SKM-1 (cell line): ENCODE data around the gene GOLGA6L1.
"Not testable (repeated sequence)": the region's sequence is repeated elsewhere in the genome, so short reads cannot be mapped to it uniquely, and the experiment has no call there.

ENCODE experiments used
- DNase-seq: peaks from one replicate; lab custom pipeline; 2025; ENCODE audit not compliant: unreplicated experiment; lab: John Stamatoyannopoulos, UW

Gene GOLGA6L1, protein sequence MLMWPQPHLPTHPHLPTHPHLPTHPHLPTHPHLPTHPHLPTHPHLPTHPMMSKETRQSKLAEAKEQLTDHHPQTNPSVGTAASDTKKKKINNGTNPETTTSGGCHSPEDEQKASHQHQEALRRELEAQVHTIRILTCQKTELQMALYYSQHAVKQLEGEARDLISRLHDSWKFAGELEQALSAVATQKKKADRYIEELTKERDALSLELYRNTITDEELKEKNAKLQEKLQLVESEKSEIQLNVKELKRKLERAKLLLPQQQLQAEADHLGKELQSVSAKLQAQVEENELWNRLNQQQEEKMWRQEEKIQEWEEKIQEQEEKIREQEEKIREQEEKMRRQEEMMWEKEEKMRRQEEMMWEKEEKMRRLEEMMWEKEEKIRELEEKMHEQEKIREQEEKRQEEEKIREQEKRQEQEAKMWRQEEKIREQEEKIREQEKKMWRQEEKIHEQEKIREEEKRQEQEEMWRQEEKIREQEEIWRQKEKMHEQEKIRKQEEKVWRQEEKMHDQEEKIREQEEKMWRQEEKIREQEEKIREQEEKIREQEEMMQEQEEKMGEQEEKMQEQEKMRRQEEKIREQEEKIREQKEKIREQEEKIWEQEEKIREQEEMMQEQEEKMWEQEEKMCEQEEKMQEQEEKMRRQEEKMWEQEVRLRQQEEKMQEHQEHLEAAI

DNA sequence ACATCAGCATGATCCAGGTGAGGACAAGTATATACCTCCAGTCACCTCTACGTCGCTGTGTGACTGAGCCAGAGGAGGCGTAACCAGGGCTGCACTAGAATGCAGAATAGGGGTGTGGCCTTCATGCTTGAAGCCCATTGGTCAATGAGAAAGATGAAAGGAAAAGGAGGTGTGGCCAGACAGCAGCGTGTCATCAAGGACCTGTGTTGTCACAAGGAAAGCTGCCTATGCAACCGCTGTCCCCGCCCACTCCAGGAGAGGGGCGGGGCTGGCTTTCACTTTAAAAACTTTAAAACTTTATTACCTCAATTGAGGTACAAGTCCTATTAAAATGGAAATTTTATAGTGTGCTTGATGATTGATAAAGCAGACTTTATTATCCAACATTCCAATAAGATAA, at the start of gene GOLGA6L1:
GOLGA6L1 (minus strand) TSS at position 101 of the 400 bp plus-strand sequence; CDS start at position 10, 91 bp downstream.
- not testable (repeated sequence) for DNase-seq

- DNase-seq: not testable (repeated sequence)
Measured at GRCh38 chr15:23181201-23181600, 44.6 kb upstream of the GOLGA6L1 start.

DNA sequence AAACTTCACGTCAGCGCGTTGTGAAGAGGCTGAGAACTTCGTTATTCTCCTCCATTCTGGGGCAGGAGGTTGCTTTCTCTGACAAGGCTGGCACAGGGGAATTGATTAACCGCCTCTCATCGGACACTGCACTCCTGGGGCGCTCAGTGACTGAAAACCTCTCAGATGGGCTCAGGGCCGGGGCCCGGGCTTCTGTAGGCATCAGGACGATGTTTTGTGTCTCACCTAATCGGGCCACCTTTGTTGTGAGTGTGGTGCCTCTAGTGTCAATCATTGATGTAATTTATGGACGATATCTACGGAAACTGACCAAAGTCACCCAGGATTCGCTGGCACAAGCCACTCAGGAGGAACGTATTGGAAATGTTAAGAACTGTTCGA, 43.9 kb upstream of the GOLGA6L1 start:
- DNase-seq: not testable (repeated sequence)

DNA sequence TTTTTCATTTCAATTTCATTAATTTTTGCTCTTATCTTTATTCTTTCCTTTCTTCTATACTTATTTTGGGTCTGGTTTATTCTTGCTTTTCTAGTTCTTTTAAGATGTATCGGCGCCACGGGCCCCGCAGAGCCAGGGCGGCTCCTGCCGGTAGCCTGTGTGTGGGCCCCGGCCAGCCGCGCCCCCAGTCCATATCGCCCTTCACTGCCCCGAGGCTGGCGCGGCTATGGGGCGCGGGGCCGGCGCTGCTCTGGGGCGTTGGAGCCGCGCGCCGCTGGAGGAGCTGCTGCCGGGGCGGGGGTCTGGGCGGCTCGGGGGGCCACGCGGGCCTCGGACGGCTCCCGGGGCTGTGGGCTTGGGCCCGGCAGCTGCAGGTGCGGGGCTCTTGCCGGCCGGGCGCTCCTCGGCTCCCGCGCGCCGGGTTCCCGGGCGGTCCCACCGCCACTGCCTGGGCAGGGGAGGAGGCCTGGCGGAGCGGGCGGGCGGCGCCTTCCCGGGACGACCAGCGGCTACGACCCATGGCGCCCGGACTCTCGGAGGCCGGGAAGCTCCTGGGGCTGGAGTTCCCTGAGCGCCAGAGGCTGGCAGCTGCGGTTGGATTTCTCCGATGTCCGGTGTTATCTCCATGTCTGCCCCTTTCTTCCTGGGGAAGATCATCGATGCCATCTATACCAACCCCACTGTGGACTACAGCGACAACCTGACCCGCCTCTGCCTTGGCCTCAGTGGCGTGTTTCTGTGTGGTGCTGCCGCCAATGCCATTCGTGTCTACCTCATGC, 43.3 kb upstream of the GOLGA6L1 start:
- DNase-seq: not testable (repeated sequence)

DNA sequence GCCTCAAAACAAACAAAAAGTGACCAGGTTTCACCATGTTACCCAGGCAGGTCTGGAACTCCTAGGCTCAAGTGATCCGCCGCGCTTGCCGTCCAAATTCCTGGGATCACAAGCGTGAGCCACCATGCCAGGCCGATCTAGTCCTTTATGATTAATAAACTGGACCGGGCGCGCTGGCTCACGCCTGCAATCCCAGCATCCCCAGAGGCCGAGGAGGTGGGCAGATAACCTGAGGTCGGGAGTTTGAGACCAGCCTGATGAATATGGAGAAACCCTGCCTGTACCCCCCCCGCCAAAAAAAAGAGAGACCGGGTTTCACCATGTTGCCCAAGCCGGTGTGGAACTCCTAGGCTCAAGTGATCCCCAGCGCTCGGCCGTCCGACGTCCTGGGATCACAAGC, 40.1 kb upstream of the GOLGA6L1 start:
- DNase-seq: not testable (repeated sequence)

DNA sequence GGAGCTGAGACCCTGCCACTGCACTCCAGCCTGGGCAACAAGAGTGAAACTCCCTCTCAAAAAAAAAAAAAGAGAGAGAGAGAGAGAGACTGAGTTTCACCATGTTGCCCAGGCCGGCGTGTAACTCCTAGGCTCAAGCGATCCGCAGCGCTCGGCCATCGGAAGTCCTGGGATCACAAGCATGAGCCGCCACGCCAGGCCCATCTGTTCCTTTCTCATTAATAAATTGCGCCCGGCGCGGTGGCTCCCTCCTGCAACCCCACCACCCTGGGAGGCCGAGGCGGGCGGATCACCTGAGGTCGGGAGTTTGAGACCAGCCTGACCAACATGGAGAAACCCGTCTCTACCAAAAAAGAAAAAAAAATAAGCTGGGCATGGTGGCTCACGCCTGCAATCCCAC, 39.0 kb upstream of the GOLGA6L1 start:
- DNase-seq: not testable (repeated sequence)

DNA sequence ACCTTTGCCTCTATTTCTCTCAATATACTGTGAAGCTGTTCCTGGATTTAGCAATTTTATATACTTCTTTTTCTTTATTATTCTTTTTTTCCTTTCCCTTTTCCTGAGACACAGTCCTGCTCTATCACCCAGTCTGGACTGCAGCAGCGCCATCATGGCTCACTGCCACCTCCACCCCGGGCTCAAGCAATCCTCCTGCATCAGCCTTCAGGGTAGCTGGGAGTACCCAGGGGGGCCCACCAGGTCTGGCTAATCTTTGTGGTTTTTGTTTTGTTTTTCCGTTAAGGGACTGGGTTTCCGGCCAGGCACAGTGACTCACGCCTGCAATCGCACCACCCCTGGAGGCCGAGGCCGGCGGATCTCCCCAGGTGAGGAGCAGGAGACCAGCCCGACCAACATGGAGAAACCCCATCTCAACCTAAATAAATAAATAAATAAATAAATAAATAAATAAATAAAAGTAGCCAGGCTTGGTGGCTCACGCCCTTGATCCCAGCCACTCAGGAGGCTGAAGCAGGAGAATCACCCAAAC, 38.1 kb upstream of the GOLGA6L1 start:
- not testable (repeated sequence) for DNase-seq

GRCh38 chr15:23132787-23133186, 3.8 kb downstream of the GOLGA6L1 start:
- not testable (repeated sequence) for DNase-seq

GRCh38 chr15:23118208-23118607, 18.4 kb downstream of the GOLGA6L1 start:
- DNase-seq: no peak

- no peak for DNase-seq
Measured at GRCh38 chr15:23095796-23096195, 40.8 kb downstream of the GOLGA6L1 start.

DNA sequence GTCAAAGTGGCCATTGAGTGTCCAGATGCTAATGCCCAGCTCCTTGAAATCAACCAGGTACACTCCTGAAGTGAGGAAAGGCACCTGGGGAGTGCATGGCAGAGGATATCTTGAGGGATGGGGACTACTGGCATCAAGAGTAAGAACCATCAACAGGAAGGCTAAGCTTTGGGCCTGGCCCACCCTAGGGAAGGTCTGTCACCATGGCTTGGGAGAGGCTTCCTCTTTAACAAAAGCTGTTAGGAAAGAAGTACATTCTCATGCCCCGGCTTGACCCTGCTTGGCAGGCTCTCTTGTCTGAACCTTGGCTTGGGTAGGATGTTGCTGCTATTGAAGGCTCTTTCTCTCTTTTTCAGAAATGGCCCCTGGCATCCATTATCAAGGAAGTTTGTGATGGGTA, 53.5 kb downstream of the GOLGA6L1 start:
- DNase-seq: no peak

DNA sequence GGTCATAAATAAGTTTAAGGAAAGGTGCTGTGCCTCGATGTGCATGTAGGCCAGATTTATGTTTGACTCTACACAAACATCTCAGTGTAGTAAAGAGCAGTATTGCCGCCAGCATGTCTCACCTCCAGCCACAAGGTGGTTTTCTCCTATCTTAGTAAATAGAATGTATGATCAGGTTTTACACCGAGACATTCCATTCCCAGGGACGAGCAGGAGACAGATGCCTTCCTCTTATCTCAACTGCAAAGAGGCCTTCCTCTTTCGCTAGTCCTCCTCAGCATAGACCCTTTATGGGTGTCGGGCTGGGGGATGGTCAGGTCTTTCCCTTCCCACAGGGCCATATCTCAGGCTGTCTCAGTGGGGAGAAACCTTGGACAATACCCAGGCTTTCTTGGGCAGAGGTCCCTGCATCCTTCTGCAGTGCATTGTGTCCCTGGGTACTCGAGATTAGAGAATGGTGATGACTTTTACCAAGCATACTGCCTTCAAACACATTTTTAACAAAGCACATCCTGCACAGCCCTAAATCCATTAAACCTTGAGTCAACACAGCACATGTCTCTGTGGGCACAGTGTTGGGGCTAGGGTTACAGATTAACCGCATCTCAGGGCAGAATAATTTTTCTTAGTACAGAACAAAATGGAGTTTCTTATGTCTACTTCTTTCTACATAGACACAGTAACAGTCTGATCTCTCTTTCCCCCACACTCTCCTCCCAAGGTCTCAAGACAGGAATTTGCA, 54.5 kb downstream of the GOLGA6L1 start:
- not testable (repeated sequence) for DNase-seq

- no peak for DNase-seq
Measured at GRCh38 chr15:23081271-23081670, 55.4 kb downstream of the GOLGA6L1 start.

- no peak for DNase-seq
Measured at GRCh38 chr15:23079766-23080165, 56.9 kb downstream of the GOLGA6L1 start.
